ENCODE data around the gene CSF3R.
"Not testable (repeated sequence)": the region's sequence is repeated elsewhere in the genome, so short reads cannot be mapped to it uniquely, and the experiment has no call there.

The CSF3R gene

GRCh38 chr1:36511804-36512798, 29.4 kb upstream of the CSF3R start:
- H3K9ac ChIP-seq = no peak overlapping the region
- H3K36me3 ChIP-seq (ENCODE audit: insufficient read depth) = no peaks in the 10 kb centered on the region
- H2AFZ ChIP-seq (ENCODE audit: low read depth) = no peak overlapping the region
- no peak overlapping the region for H3K27ac ChIP-seq
- H3K4me2 ChIP-seq = no peak overlapping the region
- TF ChIP-seq CTCF (conservative IDR thresholded peaks at IDR 0.05; ENCODE audit: low read depth, low read length) = no peak
- H3K79me2 ChIP-seq (ENCODE audit: insufficient read depth, low read depth) = no peaks in the 10 kb centered on the region
- peaks cover 26% of the 10 kb centered on the region; the same call in 1 of the 2 replicates for H3K27me3 ChIP-seq (ENCODE audit: insufficient read depth, low read depth)
- no peaks in the 10 kb centered on the region for H4K20me1 ChIP-seq (ENCODE audit: insufficient read depth)
- no peak overlapping the region for H3K4me3 ChIP-seq (IDR thresholded peaks at IDR 0.05; ENCODE audit: insufficient read depth, low read depth, low read length)
- no peaks in the 10 kb centered on the region for H3K4me1 ChIP-seq (ENCODE audit: low read depth, poor library complexity, severe bottlenecking)

- H3K79me2 ChIP-seq (ENCODE audit: insufficient read depth, low read depth); H3K9ac ChIP-seq; H2AFZ ChIP-seq (ENCODE audit: low read depth); H3K4me3 ChIP-seq (IDR thresholded peaks at IDR 0.05; ENCODE audit: insufficient read depth, low read depth, low read length); H3K4me2 ChIP-seq; H3K36me3 ChIP-seq (ENCODE audit: insufficient read depth); H3K27ac ChIP-seq; H3K4me1 ChIP-seq (ENCODE audit: low read depth, poor library complexity, severe bottlenecking); H4K20me1 ChIP-seq (ENCODE audit: insufficient read depth): not testable (repeated sequence)
- peaks cover 26% of the 10 kb centered on the region; the same call in 1 of the 2 replicates for H3K27me3 ChIP-seq (ENCODE audit: insufficient read depth, low read depth)
Measured at GRCh38 chr1:36511220-36511619, 28.5 kb upstream of the CSF3R start.

- Histone ChIP-seq H2AFZ (ENCODE audit: low read depth) (no peak overlapping the region), H3K27ac (no peak overlapping the region), H3K27me3 (ENCODE audit: insufficient read depth, low read depth) (peaks cover 26% of the 10 kb centered on the region; the same call in 1 of the 2 replicates), H3K9ac (no peak overlapping the region), H4K20me1 (ENCODE audit: insufficient read depth) (no peaks in the 10 kb centered on the region), H3K36me3 (ENCODE audit: insufficient read depth) (no peaks in the 10 kb centered on the region), H3K4me3 (IDR thresholded peaks at IDR 0.05; ENCODE audit: insufficient read depth, low read depth, low read length) (no peak overlapping the region), H3K79me2 (ENCODE audit: insufficient read depth, low read depth) (no peaks in the 10 kb centered on the region), H3K4me2 (no peak overlapping the region), H3K4me1 (ENCODE audit: low read depth, poor library complexity, severe bottlenecking) (no peaks in the 10 kb centered on the region)
- TF ChIP-seq CTCF (conservative IDR thresholded peaks at IDR 0.05; ENCODE audit: low read depth, low read length) = no peak
Measured at GRCh38 chr1:36510418-36510817, 27.7 kb upstream of the CSF3R start.

GRCh38 chr1:36508257-36508656, 25.5 kb upstream of the CSF3R start:
- Histone ChIP-seq H3K9ac (no peak overlapping the region), H3K27ac (no peak overlapping the region), H3K79me2 (ENCODE audit: insufficient read depth, low read depth) (no peaks in the 10 kb centered on the region), H4K20me1 (ENCODE audit: insufficient read depth) (no peaks in the 10 kb centered on the region), H3K4me1 (ENCODE audit: low read depth, poor library complexity, severe bottlenecking) (no peaks in the 10 kb centered on the region), H2AFZ (ENCODE audit: low read depth) (no peak overlapping the region), H3K36me3 (ENCODE audit: insufficient read depth) (no peaks in the 10 kb centered on the region), H3K4me3 (IDR thresholded peaks at IDR 0.05; ENCODE audit: insufficient read depth, low read depth, low read length) (no peak overlapping the region), H3K4me2 (no peak overlapping the region), H3K27me3 (ENCODE audit: insufficient read depth, low read depth) (peaks cover 17% of the 10 kb centered on the region; the same call in 1 of the 2 replicates)
- TF ChIP-seq CTCF (conservative IDR thresholded peaks at IDR 0.05; ENCODE audit: low read depth, low read length) = no peak
